Activated naive CD8-positive, alpha-beta T cell treated with anti-CD3 and anti-CD28 coated beads for 36 hours (primary cell): ENCODE data around the gene SIPA1L2. TPM values are rescaled to one million over a fixed set of nuclear protein-coding genes. Genes with fewer than 3 reads are reported as not detected.

Source experiments
- DNase-seq: peaks from one replicate; pipeline ENCODE4 v3.0.0; 2021
- H3K27ac Mint-ChIP-seq: one replicate; pipeline ENCODE4 v1.8.0; 2022; ENCODE audit warnings: mild to moderate bottlenecking, moderate library complexity, mixed read lengths
- H3K27me3 Mint-ChIP-seq: one replicate; pipeline ENCODE4 v1.8.0; 2022; ENCODE audit warnings: mild to moderate bottlenecking, mixed read lengths
- H3K36me3 Mint-ChIP-seq: one replicate; pipeline ENCODE4 v1.8.0; 2021; ENCODE audit warnings: mild to moderate bottlenecking, mixed read lengths
- H3K4me1 Mint-ChIP-seq: one replicate; pipeline ENCODE4 v1.8.0; 2021; ENCODE audit warnings: mixed read lengths
- H3K4me3 Mint-ChIP-seq: one replicate; pipeline ENCODE4 v1.8.0; 2022; ENCODE audit warnings: mild to moderate bottlenecking, moderate library complexity, mixed read lengths
- H3K9me3 Mint-ChIP-seq: one replicate; pipeline ENCODE4 v1.8.0; 2022; ENCODE audit warnings: mixed read lengths
- total RNA-seq, 2 experiments: library from RNA; stranded (reverse); gene quantifications; one replicate each; pipeline ENCODE4 v1.2.3, GENCODE V29; 2021

Gene SIPA1L2
- total RNA-seq, 2 experiments from 2014 or later, result 1.6 to 1.7 TPM

- H3K9me3 Mint-ChIP-seq, result no peaks in the 10 kb centered on the region
- DNase-seq, result no peak
- no peaks in the 10 kb centered on the region for H3K27me3 Mint-ChIP-seq
- no peak overlapping the region for H3K27ac Mint-ChIP-seq
- H3K4me1 Mint-ChIP-seq, result peaks cover 16% of the 10 kb centered on the region
- no peaks in the 10 kb centered on the region for H3K36me3 Mint-ChIP-seq
- no peak overlapping the region for H3K4me3 Mint-ChIP-seq
Observed at GRCh38 chr1:232594768-232595698, 34.9 kb downstream of the SIPA1L2 start.

GRCh38 chr1:232593717-232594502 is 36.0 kb downstream of the SIPA1L2 start:
- Mint-ChIP-seq H3K27me3 (no peaks in the 10 kb centered on the region), H3K9me3 (no peaks in the 10 kb centered on the region), H3K4me1 (peaks cover 14% of the 10 kb centered on the region), H3K36me3 (no peaks in the 10 kb centered on the region), H3K4me3 (no peak overlapping the region), H3K27ac (no peak overlapping the region)
- DNase-seq, result no peak

GRCh38 chr1:232591344-232591743 is 38.6 kb downstream of the SIPA1L2 start:
- Mint-ChIP-seq H3K9me3 (no peaks in the 10 kb centered on the region), H3K36me3 (no peaks in the 10 kb centered on the region), H3K4me1 (peaks cover 4% of the 10 kb centered on the region), H3K27ac (no peak overlapping the region), H3K27me3 (no peaks in the 10 kb centered on the region), H3K4me3 (no peak overlapping the region)
- no peak for DNase-seq

GRCh38 chr1:232590744-232591082 is 39.2 kb downstream of the SIPA1L2 start:
- Mint-ChIP-seq H3K4me3 (no peak overlapping the region), H3K27me3 (no peaks in the 10 kb centered on the region), H3K36me3 (no peaks in the 10 kb centered on the region), H3K27ac (no peak overlapping the region), H3K9me3 (no peaks in the 10 kb centered on the region), H3K4me1 (peaks cover 4% of the 10 kb centered on the region)
- DNase-seq, result no peak

GRCh38 chr1:232589812-232590743 is 39.9 kb downstream of the SIPA1L2 start:
- peaks cover 4% of the 10 kb centered on the region for H3K4me1 Mint-ChIP-seq
- H3K27ac Mint-ChIP-seq, result no peak overlapping the region
- no peaks in the 10 kb centered on the region for H3K9me3 Mint-ChIP-seq
- no peaks in the 10 kb centered on the region for H3K27me3 Mint-ChIP-seq
- no peak for DNase-seq
- H3K36me3 Mint-ChIP-seq, result no peaks in the 10 kb centered on the region
- H3K4me3 Mint-ChIP-seq, result no peak overlapping the region

GRCh38 chr1:232589111-232589811 is 40.7 kb downstream of the SIPA1L2 start:
- Mint-ChIP-seq H3K27ac (no peak overlapping the region), H3K4me1 (peaks cover 4% of the 10 kb centered on the region), H3K27me3 (no peaks in the 10 kb centered on the region), H3K4me3 (no peak overlapping the region), H3K9me3 (no peaks in the 10 kb centered on the region), H3K36me3 (no peaks in the 10 kb centered on the region)
- DNase-seq, result no peak

- Mint-ChIP-seq H3K4me1 (peaks cover 4% of the 10 kb centered on the region), H3K27me3 (no peaks in the 10 kb centered on the region), H3K4me3 (no peak overlapping the region), H3K27ac (no peak overlapping the region), H3K9me3 (no peaks in the 10 kb centered on the region), H3K36me3 (no peaks in the 10 kb centered on the region)
- DNase-seq, result no peak
Observed at GRCh38 chr1:232587141-232588008, 42.6 kb downstream of the SIPA1L2 start.

- Mint-ChIP-seq H3K9me3 (no peaks in the 10 kb centered on the region), H3K27ac (no peak overlapping the region), H3K36me3 (no peaks in the 10 kb centered on the region), H3K27me3 (no peaks in the 10 kb centered on the region), H3K4me1 (peaks cover 4% of the 10 kb centered on the region), H3K4me3 (no peak overlapping the region)
- no peak for DNase-seq
Observed at GRCh38 chr1:232586679-232587078, 43.3 kb downstream of the SIPA1L2 start.

GRCh38 chr1:232585486-232585885 is 44.4 kb downstream of the SIPA1L2 start:
- no peaks in the 10 kb centered on the region for H3K27me3 Mint-ChIP-seq
- no peak for DNase-seq
- H3K36me3 Mint-ChIP-seq, result no peaks in the 10 kb centered on the region
- peaks cover 4% of the 10 kb centered on the region for H3K4me1 Mint-ChIP-seq
- H3K27ac Mint-ChIP-seq, result no peak overlapping the region
- H3K9me3 Mint-ChIP-seq, result no peaks in the 10 kb centered on the region
- H3K4me3 Mint-ChIP-seq, result no peak overlapping the region

GRCh38 chr1:232581932-232582331 is 48.0 kb downstream of the SIPA1L2 start:
- DNase-seq, result no peak
- Mint-ChIP-seq H3K4me1 (peaks cover 20% of the 10 kb centered on the region), H3K4me3 (no peak overlapping the region), H3K27me3 (peaks cover 4% of the 10 kb centered on the region), H3K27ac (no peak overlapping the region), H3K36me3 (peaks cover 3% of the 10 kb centered on the region), H3K9me3 (no peaks in the 10 kb centered on the region)

Other genes starting within 250 kb of the SIPA1L2 start
- 1 to 10 TPM; 1.9 to 2.2 TPM for gene MAP10, start 175.3 kb upstream of the SIPA1L2 start, total RNA-seq